Measurements from ENCODE around the gene COMMD1.
"Not testable (repeated sequence)": the region's sequence is repeated elsewhere in the genome, so short reads cannot be mapped to it uniquely, and the experiment has no call there.

Gene COMMD1

DNA sequence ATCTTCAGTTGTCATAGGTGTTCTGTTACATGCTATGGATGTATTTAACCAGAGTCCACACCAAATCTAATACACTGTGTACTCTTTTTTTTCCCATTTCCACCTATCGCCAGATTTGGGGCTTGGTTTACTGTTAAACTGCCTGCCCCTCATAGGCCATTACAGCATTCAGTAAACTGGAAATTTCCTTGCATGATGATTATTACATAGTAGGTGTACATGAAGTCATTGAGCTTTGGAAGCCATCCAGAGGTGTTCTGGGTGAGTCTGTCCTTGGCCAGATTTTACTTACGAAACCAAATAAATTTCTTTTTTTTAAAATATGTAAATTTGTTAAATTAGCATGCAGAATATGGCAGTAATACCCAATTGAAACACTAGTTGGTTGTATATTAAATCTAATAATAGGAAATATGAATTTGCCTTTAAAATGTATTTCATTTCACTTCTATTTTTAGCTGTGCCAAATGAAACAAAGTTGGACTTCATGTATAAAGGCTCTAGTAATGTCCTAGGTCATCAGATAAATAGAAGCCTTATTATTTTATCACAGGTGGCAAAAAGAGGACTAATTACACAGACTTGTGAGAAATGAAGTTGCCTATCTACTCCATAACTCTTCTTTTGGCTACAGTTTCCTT, 60.7 kb downstream of the COMMD1 start:
- DNase-seq (ENCODE audit: low spot score) = no peak

GRCh38 chr2:61967262-61967661, 61.8 kb downstream of the COMMD1 start:
- DNase-seq (ENCODE audit: low spot score) = no peak

GRCh38 chr2:61969376-61969775, 63.9 kb downstream of the COMMD1 start:
- no peak for DNase-seq (ENCODE audit: low spot score)

GRCh38 chr2:61970807-61971556, 65.5 kb downstream of the COMMD1 start:
- DNase-seq (ENCODE audit: low spot score) = no peak

DNA sequence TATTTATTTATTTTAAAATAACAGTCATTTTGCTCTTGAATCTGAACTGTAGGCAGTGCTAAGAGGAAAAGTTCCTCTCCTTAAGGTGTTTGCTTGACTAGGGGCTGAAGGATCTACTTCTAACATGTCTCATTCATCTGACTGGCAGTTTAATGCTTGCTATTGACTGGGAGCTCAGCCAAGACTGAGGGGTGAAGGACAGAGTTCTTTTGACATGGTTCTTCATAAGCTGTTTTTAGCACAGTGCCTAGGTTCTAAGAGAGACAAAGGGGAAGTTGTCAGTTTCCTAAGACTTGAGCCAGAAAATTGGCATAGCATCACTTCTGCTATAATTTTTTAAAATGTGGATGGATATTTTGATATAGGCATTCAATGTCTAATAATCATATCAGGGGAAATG, 73.0 kb downstream of the COMMD1 start:
- no peak for DNase-seq (ENCODE audit: low spot score)

DNA sequence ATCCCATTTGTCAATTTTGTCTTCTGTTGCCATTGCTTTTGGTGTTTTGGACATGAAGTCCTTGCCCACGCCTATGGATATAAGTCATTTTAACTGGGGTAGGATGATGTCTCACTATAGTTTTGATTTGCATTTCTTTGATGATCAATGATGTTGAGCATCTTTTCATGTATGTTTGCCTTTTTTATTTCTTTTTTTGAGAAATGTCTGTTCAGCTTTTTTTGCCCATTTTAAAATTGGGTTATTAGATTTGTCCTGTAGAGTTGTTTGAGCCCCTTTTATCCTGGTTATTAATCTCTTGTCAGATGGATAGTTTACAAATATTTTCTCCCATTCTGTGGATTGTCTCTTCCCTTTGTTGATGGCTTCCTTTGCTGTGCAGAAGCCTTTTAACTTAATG, 75.3 kb downstream of the COMMD1 start:
- DNase-seq (ENCODE audit: low spot score) = no peak

DNA sequence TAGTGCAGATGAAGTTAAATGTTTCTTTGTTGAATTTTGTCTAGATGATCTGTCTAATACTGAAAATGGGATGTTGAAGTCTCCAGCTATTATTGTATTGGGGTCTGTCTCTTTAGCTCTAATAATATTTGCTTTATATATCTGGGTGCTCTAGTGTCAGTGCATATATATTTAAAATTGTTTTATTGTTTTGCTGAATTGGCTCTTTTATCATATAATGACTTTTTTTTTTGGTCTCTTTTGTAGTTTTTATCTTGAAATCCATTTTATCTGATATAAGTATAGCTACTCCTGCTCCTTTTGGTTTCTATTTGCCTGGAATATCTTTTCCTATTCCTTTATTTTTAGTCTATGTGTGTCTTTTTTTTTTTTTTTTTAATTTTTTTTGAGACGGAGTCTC, 79.2 kb downstream of the COMMD1 start:
- no peak for DNase-seq (ENCODE audit: low spot score)

DNA sequence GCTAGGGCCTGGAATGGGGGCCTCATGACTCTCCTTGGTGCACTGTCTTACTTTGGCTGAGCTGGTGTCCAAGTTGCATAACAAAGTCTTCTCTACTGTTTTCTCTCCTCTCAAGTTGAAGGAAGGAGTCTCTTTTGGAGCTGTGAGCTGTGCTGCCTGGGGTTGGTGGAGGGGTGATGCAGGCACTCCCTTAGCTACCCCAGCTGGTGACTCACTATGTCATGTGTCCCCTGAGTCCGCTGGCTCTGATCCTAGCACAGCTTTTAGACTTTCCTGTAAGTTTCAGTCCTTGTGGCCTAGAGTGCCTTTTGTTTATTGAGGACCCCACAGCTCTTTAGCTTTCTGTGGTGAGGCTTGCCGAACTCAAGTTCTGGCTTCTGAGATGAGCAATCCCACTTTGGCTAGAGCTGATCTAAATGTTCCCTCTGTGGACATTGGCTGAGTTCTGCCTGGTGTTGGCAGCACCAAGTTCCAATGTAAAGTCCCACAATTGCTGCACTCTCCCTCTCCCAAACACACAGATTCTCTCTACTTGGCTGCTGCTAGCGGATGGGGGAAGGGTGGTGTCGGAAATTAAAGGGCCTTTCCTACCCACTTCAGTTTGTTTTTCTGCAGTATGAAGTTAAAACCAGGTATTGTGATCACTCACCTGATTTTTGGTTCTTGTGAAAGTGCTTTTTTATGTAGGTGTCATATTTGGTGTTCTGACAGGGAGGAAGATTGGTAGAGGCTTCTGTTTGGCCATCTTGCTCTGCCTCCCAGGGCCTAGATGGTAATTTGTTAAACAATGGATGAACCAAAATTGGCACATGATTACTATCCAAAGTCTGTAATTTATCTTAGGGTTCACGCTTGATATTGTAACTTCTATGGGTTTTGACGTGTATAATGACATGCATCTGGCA, 83.2 kb downstream of the COMMD1 start:
- no peak for DNase-seq (ENCODE audit: low spot score)

- DNase-seq (ENCODE audit: low spot score) = peak; percentile 33
Measured at GRCh38 chr2:61993422-61994024, 88.0 kb downstream of the COMMD1 start.

DNA sequence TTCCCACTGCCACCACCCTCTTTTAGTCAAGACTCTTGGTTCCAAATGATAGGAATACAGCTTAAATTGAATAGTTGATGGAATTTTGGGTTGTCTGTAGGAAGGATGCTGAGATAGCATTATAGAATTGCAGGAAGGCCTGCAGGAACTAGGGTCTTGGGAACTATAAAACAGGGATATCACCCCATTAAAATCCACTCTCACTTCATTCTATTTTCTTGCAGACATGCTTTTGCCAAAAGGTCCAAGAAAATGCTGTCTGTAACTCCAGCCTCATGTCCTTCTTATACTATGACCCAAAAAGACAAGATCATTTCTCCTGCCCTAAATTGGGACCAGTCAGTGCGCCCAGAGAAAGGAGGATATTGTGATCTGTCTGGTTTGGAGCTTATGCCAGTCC, 89.1 kb downstream of the COMMD1 start:
- DNase-seq (ENCODE audit: low spot score) = no peak

DNA sequence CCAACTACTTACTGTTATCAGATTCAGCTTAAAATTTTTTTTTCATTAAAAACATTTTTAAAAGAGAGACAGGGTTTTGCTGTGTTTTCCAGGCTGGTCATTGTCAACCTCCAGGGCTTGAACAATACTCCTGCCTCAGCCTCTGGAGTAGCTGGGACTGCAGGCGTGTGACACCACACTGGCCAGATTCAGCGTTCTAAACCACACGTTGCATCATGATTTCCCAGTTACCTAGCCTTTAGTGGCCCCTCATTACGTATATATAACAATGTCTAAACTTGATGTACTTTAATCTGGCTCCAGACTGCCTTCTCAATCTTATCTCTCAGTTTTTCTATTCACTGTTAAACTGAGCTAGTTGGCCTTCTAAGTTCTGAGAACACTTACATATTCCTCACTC, 89.6 kb downstream of the COMMD1 start:
- no peak for DNase-seq (ENCODE audit: low spot score)

DNA sequence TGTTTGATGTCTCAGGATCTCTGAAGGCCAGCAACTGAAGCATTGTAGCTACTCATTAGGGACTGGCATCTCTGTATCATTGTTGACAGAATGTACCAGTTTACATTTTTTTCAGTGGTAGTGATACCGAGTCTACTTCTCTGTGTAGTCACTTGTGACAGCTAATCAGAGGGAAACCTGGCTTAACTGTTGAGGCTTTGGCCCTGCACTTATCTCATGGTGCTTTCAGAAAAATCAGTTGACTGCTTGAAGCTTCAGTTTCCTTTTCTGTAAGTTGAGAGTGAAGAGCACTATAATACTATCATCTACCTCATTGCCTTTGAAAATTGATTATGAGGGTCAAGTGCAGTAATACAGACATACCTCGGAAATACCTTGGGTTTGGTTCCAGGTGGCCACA, 90.0 kb downstream of the COMMD1 start:
- no peak for DNase-seq (ENCODE audit: low spot score)

- DNase-seq (ENCODE audit: low spot score) = no peak
Measured at GRCh38 chr2:61998426-61998825, 93.0 kb downstream of the COMMD1 start.

- no peak for DNase-seq (ENCODE audit: low spot score)
Measured at GRCh38 chr2:62000538-62000937, 95.1 kb downstream of the COMMD1 start.

DNA sequence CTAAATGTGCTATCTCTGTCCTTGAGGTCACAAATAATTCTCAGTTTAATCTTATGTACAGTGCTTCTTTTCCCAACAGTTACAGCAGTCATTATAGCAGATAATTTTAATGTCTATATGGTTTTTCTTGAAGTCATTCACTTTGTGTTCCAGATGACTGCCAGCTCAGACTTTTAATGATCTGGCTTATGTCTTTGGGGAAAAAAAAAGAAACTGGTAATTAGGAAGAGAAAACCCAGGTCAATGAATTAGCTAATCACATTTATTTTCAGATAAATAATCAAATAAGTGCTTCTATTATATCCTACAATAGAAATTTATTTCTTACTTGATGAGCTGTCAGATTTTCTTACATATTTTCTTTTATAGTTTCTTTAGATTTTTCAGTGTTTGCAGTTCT, 96.0 kb downstream of the COMMD1 start:
- no peak for DNase-seq (ENCODE audit: low spot score)

DNA sequence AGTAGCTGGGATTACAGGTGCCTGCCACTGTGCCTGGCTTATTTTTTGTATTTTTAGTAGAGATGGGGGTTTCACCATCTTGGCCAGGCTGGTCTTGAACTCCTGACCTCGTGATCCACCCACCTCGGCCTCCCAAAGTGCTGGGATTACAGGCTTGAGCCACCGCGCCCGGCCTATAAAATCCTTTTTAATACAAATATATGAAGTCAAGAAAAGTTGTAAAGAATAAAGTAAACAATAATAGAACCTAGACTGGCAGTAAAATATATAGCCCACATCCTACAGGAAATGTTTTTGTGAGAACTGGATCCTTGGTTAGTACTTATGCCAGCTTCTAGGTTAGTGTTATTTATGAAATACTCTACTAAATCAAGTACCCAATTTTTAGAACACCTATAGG, 99.0 kb downstream of the COMMD1 start:
- not testable (repeated sequence) for DNase-seq (ENCODE audit: low spot score)

- DNase-seq (ENCODE audit: low spot score) = no peak
Measured at GRCh38 chr2:62007555-62007954, 102.1 kb downstream of the COMMD1 start.

DNA sequence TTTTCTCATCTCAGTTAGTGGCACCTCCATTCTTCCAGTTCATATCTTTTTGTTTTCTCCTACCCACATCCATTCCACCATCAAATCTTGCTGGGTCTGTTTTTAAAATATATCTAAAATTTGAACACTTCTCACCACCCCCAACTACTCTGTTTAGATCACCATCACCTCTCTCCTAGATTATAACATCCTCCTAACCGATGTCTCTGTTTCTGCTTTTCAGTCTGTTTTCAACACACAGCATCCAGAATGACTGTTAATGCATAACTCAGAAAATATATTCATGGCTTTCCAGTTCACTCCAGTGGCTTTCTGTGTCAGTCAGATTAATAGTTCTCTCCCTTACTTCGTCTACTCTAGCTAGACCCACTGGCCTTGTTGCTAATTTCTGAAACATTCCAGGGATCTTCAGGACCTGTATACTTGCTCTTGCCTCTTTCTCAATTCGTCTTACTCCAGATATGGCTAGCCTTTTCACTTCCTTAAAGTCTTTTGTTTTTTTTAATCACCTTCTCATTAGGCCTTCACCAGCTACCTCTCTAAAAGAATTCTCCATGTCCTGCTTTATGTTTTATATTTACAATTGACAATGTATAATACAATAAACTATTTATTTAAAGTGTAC, 105.3 kb downstream of the COMMD1 start:
- no peak for DNase-seq (ENCODE audit: low spot score)

DNA sequence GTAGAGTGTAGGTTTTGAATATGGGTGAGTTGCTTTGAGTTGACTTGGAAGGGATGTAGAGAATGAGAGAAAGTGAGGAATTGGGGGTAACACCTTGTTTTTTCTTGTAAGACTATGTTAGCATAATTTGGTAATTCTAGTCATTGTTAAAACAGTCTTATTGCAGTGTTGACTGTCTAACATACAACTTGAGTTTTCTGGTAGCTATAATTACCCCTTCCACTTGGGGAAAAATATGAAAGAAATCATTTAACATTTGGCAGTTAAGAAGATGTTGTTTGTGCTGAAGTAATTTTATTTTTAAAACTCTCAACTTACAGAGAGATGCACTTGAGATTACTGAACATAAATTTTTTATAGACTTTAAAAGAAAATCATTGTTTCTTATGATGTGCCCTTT, 108.2 kb downstream of the COMMD1 start:
- DNase-seq (ENCODE audit: low spot score) = no peak

GRCh38 chr2:62014102-62014501, 108.6 kb downstream of the COMMD1 start:
- DNase-seq (ENCODE audit: low spot score) = peak; percentile 28

- no peak for DNase-seq (ENCODE audit: low spot score)
Measured at GRCh38 chr2:62016957-62017356, 111.5 kb downstream of the COMMD1 start.

GRCh38 chr2:62029910-62030309, 124.4 kb downstream of the COMMD1 start:
- DNase-seq (ENCODE audit: low spot score) = no peak

All from iPS-NIHi11 (cell line).